HEK293 (cell line): ENCODE data around the gene KICS2.

ENCODE experiments used
- EGR2 ChIP-seq: fragments of 450-650 bp; formaldehyde crosslinking; IDR thresholded peaks from 2 replicates; pipeline ENCODE4 v1.5.1; 2016; ENCODE audit warnings: low read depth, missing biosample characterization, missing genetic modification characterization
- GLIS2 ChIP-seq: fragments of 450-650 bp; formaldehyde crosslinking; IDR thresholded peaks from 2 replicates; pipeline ENCODE4 v1.5.1; 2016; ENCODE audit warnings: missing biosample characterization, missing genetic modification characterization
- REPIN1 ChIP-seq: fragments of 450-650 bp; formaldehyde crosslinking; IDR thresholded peaks from 2 replicates; pipeline ENCODE4 v1.5.1; 2017; ENCODE audit warnings: missing biosample characterization, missing genetic modification characterization, low read depth
- SP2 ChIP-seq: fragments of 450-650 bp; formaldehyde crosslinking; IDR thresholded peaks from 2 replicates; pipeline ENCODE4 v1.5.1; 2016; ENCODE audit warnings: missing biosample characterization, missing genetic modification characterization
- TCF7L2 ChIP-seq: IDR thresholded peaks from 2 replicates; pipeline ENCODE4 v1.6.1; 2011; ENCODE audit warnings: low read depth, mild to moderate bottlenecking, inconsistent platforms, low read length, moderate library complexity, borderline replicate concordance
- ZBTB10 ChIP-seq: fragments of 450-650 bp; formaldehyde crosslinking; IDR thresholded peaks from 2 replicates; pipeline ENCODE4 v1.5.1; 2016; ENCODE audit warnings: missing biosample characterization, missing genetic modification characterization
- ZFP3 ChIP-seq: fragments of 450-650 bp; formaldehyde crosslinking; IDR thresholded peaks from 2 replicates; pipeline ENCODE4 v1.5.1; 2016; ENCODE audit warnings: low read depth, missing biosample characterization, missing genetic modification characterization
- ZIC2 ChIP-seq: fragments of 450-650 bp; formaldehyde crosslinking; IDR thresholded peaks from 2 replicates; pipeline ENCODE4 v1.5.1; 2016; ENCODE audit warnings: missing biosample characterization, missing genetic modification characterization
- ZNF174 ChIP-seq: fragments of 450-650 bp; formaldehyde crosslinking; IDR thresholded peaks from 2 replicates; pipeline ENCODE4 v1.5.0; 2017; ENCODE audit warnings: missing biosample characterization, mild to moderate bottlenecking, missing genetic modification characterization
- ZNF211 ChIP-seq: fragments of 450-650 bp; formaldehyde crosslinking; IDR thresholded peaks from 2 replicates; pipeline ENCODE4 v1.5.1; 2016; ENCODE audit warnings: low read depth, missing biosample characterization, missing genetic modification characterization
- ZNF214 ChIP-seq: fragments of 450-650 bp; formaldehyde crosslinking; IDR thresholded peaks from 2 replicates; pipeline ENCODE4 v1.5.1; 2017; ENCODE audit warnings: missing biosample characterization, mild to moderate bottlenecking, missing genetic modification characterization, borderline replicate concordance
- ZNF223 ChIP-seq: fragments of 450-650 bp; formaldehyde crosslinking; IDR thresholded peaks from 2 replicates; pipeline ENCODE4 v1.5.1; 2016; ENCODE audit warnings: missing biosample characterization, missing genetic modification characterization
- ZNF26 ChIP-seq: fragments of 450-650 bp; formaldehyde crosslinking; IDR thresholded peaks from 2 replicates; pipeline ENCODE4 v1.5.1; 2016; ENCODE audit warnings: missing biosample characterization, missing genetic modification characterization
- ZNF266 ChIP-seq: fragments of 450-650 bp; formaldehyde crosslinking; IDR thresholded peaks from 2 replicates; pipeline ENCODE4 v1.5.1; 2016; ENCODE audit warnings: missing biosample characterization, missing genetic modification characterization, low read depth
- ZNF362 ChIP-seq: fragments of 450-650 bp; formaldehyde crosslinking; IDR thresholded peaks from 2 replicates; pipeline ENCODE4 v1.5.1; 2016; ENCODE audit warnings: missing biosample characterization, missing genetic modification characterization
- ZNF366 ChIP-seq: fragments of 450-650 bp; formaldehyde crosslinking; conservative IDR thresholded peaks from 2 replicates; pipeline ENCODE4 v1.5.1; 2016; ENCODE audit warnings: missing biosample characterization, missing genetic modification characterization
- ZNF394 ChIP-seq: fragments of 450-650 bp; formaldehyde crosslinking; IDR thresholded peaks from 2 replicates; pipeline ENCODE4 v1.5.1; 2016; ENCODE audit warnings: missing biosample characterization, missing genetic modification characterization, mild to moderate bottlenecking, moderate library complexity, borderline replicate concordance
- ZNF416 ChIP-seq: fragments of 450-650 bp; formaldehyde crosslinking; IDR thresholded peaks from 2 replicates; pipeline ENCODE4 v1.5.1; 2016; ENCODE audit warnings: missing biosample characterization, missing genetic modification characterization
- ZNF488 ChIP-seq: fragments of 450-650 bp; formaldehyde crosslinking; IDR thresholded peaks from 2 replicates; pipeline ENCODE4 v1.5.1; 2016; ENCODE audit warnings: missing biosample characterization, missing genetic modification characterization
- ZNF558 ChIP-seq: fragments of 450-650 bp; formaldehyde crosslinking; IDR thresholded peaks from 2 replicates; pipeline ENCODE4 v1.5.1; 2016; ENCODE audit warnings: missing biosample characterization, missing genetic modification characterization
- ZNF561 ChIP-seq: fragments of 450-650 bp; IDR thresholded peaks from 2 replicates; pipeline ENCODE4 v1.5.1; 2018; ENCODE audit warnings: missing biosample characterization, missing genetic modification characterization, borderline replicate concordance
- ZNF596 ChIP-seq: fragments of 450-650 bp; IDR thresholded peaks from 2 replicates; pipeline ENCODE4 v1.5.0; 2018; ENCODE audit warnings: missing biosample characterization, mild to moderate bottlenecking, missing genetic modification characterization, moderate library complexity
- ZNF600 ChIP-seq: fragments of 450-650 bp; formaldehyde crosslinking; IDR thresholded peaks from 2 replicates; pipeline ENCODE4 v1.5.1; 2016; ENCODE audit warnings: missing biosample characterization, missing genetic modification characterization
- ZNF654 ChIP-seq: fragments of 450-650 bp; formaldehyde crosslinking; IDR thresholded peaks from 2 replicates; pipeline ENCODE4 v1.5.1; 2016; ENCODE audit warnings: low read depth, missing biosample characterization, missing genetic modification characterization
- ZNF670 ChIP-seq: fragments of 450-650 bp; formaldehyde crosslinking; IDR thresholded peaks from 2 replicates; pipeline ENCODE4 v1.5.1; 2016; ENCODE audit warnings: missing biosample characterization, missing genetic modification characterization, low read depth
- ZNF707 ChIP-seq: fragments of 450-650 bp; formaldehyde crosslinking; IDR thresholded peaks from 2 replicates; pipeline ENCODE4 v1.5.1; 2016; ENCODE audit warnings: missing biosample characterization, missing genetic modification characterization
- TF ChIP-seq, protein P1 (sequence below): fragments of 450-650 bp; formaldehyde crosslinking; IDR thresholded peaks from 2 replicates; pipeline ENCODE4 v1.5.1; 2016; ENCODE audit warnings: missing biosample characterization, missing genetic modification characterization
- TF ChIP-seq, protein P2 (sequence below): fragments of 450-650 bp; formaldehyde crosslinking; IDR thresholded peaks from 2 replicates; pipeline ENCODE4 v1.5.1; 2017; ENCODE audit warnings: missing biosample characterization, mild to moderate bottlenecking, missing genetic modification characterization, moderate library complexity
- TF ChIP-seq, protein P3 (sequence below): fragments of 450-650 bp; formaldehyde crosslinking; IDR thresholded peaks from 2 replicates; pipeline ENCODE4 v1.5.1; 2016; ENCODE audit warnings: missing biosample characterization, missing genetic modification characterization, low read depth

Gene KICS2

DNA sequence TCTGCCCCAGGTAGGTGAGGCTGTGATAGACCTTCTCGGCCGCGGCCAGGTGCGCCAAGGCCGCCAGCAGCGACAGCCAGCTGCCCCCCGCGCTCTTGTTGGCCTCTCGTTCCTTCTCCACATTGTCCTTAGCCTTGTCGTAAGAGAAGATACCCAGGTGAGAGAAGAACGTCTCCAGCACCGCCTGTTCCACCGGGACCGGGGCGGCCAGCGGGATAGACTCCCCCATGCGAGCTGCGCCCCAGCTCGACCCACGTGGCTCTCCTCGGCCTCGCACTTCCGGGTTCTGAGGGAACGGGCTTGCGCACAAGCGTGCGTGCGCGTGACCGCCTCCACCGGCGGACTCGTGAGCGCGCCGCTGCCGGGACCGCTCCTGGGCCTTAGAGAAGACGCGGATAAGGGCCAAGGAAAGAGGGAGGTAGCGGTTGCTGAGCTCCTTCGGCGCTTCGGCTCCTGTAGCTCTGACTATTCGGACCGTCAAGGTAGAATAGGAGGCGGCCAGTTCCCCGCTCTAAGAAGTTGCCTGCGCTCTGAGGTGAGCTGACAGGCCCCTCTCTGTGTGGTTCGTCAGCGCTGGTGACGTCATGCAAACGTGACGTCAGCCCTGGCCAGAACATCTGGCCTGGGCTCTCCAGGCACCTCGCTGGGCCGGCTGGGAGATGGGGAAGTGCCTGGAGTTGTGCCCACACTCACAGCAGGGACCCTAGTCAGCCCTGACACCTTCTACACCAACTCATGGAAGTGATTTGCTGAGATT, at the start of gene KICS2 (continued):
- 0 out of 2 replicates have a peak, but pooled peaks have one; percentile 22 for TF ChIP-seq ZNF596 (tag by site-specific recombination)
- TF ChIP-seq ZNF488 (tag by site-specific recombination), result no peak
- TF ChIP-seq, protein P1, sequence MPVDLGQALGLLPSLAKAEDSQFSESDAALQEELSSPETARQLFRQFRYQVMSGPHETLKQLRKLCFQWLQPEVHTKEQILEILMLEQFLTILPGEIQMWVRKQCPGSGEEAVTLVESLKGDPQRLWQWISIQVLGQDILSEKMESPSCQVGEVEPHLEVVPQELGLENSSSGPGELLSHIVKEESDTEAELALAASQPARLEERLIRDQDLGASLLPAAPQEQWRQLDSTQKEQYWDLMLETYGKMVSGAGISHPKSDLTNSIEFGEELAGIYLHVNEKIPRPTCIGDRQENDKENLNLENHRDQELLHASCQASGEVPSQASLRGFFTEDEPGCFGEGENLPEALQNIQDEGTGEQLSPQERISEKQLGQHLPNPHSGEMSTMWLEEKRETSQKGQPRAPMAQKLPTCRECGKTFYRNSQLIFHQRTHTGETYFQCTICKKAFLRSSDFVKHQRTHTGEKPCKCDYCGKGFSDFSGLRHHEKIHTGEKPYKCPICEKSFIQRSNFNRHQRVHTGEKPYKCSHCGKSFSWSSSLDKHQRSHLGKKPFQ, result no peak
- no peak for TF ChIP-seq ZNF416 (tag by site-specific recombination)
- peak; percentile 77 for TF ChIP-seq ZNF366 (tag by site-specific recombination)
- TF ChIP-seq EGR2 (tag by site-specific recombination), result no peak
- TF ChIP-seq SP2 (tag by site-specific recombination), result 0 out of 2 replicates have a peak, but pooled peaks have one; percentile 14
- TF ChIP-seq ZNF223 (tag by site-specific recombination), result peak; percentile 90
- TF ChIP-seq ZIC2, result peak; percentile 82
- no peak for TF ChIP-seq ZNF670 (tag by site-specific recombination)
- no peak for TF ChIP-seq ZNF362 (tag by site-specific recombination)
- TF ChIP-seq ZNF211 (tag by site-specific recombination), result no peak
- TF ChIP-seq ZNF26 (tag by site-specific recombination), result no peak
- TF ChIP-seq, protein P2, sequence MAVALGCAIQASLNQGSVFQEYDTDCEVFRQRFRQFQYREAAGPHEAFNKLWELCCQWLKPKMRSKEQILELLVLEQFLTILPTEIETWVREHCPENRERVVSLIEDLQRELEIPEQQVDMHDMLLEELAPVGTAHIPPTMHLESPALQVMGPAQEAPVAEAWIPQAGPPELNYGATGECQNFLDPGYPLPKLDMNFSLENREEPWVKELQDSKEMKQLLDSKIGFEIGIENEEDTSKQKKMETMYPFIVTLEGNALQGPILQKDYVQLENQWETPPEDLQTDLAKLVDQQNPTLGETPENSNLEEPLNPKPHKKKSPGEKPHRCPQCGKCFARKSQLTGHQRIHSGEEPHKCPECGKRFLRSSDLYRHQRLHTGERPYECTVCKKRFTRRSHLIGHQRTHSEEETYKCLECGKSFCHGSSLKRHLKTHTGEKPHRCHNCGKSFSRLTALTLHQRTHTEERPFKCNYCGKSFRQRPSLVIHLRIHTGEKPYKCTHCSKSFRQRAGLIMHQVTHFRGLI, result no peak; the same call in 1 of the 2 replicates
- no peak for TF ChIP-seq ZNF214 (tag by site-specific recombination)
- no peak for TF ChIP-seq ZNF174 (tag by site-specific recombination)
- no peak for TF ChIP-seq ZNF654 (tag by site-specific recombination)
- TF ChIP-seq GLIS2 (tag by site-specific recombination), result peak; percentile 71
- TF ChIP-seq ZNF558, result peak; percentile 60
- TF ChIP-seq ZNF394 (tag by site-specific recombination), result peak; percentile 69
- peak; percentile 70 for TF ChIP-seq ZNF561 (tag by site-specific recombination)
- no peak; the same call in 1 of the 2 replicates for TF ChIP-seq ZFP3
- peak; percentile 85 for TF ChIP-seq ZBTB10 (tag by site-specific recombination)
- peak; percentile 72 for TF ChIP-seq ZNF707 (tag by site-specific recombination)
- no peak; the same call in 1 of the 2 replicates for TF ChIP-seq REPIN1
- TF ChIP-seq TCF7L2, result no peak
- no peak for TF ChIP-seq ZNF266 (tag by site-specific recombination)
- TF ChIP-seq, protein P3, sequence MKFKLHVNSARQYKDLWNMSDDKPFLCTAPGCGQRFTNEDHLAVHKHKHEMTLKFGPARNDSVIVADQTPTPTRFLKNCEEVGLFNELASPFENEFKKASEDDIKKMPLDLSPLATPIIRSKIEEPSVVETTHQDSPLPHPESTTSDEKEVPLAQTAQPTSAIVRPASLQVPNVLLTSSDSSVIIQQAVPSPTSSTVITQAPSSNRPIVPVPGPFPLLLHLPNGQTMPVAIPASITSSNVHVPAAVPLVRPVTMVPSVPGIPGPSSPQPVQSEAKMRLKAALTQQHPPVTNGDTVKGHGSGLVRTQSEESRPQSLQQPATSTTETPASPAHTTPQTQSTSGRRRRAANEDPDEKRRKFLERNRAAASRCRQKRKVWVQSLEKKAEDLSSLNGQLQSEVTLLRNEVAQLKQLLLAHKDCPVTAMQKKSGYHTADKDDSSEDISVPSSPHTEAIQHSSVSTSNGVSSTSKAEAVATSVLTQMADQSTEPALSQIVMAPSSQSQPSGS (tag by site-specific recombination), result peak; percentile 100
- TF ChIP-seq ZNF600 (tag by site-specific recombination), result peak; percentile 92
